ENCODE data around the gene SSH2.

DNA sequence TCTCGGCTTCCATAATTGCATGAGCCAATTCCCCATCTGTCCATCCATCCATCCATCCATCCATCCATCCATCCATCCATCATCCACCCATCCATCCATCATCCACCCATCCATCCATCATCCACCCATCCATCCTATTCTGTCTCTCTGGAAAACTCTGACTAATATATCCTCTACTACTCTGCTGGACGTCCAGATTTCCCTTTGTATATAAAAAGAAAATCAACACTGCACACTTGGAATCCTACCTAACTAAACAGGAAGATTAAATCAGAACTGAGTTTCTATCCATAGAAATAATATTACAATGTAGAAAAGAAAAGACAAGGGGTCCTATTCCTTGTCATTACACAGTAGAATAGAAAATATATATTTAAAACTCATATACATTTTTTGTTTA lies 157.0 kb downstream of the SSH2 start:
- TF ChIP-seq, protein P1, sequence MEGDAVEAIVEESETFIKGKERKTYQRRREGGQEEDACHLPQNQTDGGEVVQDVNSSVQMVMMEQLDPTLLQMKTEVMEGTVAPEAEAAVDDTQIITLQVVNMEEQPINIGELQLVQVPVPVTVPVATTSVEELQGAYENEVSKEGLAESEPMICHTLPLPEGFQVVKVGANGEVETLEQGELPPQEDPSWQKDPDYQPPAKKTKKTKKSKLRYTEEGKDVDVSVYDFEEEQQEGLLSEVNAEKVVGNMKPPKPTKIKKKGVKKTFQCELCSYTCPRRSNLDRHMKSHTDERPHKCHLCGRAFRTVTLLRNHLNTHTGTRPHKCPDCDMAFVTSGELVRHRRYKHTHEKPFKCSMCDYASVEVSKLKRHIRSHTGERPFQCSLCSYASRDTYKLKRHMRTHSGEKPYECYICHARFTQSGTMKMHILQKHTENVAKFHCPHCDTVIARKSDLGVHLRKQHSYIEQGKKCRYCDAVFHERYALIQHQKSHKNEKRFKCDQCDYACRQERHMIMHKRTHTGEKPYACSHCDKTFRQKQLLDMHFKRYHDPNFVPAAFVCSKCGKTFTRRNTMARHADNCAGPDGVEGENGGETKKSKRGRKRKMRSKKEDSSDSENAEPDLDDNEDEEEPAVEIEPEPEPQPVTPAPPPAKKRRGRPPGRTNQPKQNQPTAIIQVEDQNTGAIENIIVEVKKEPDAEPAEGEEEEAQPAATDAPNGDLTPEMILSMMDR (IDR thresholded peaks at IDR 0.05), result no peak
- TF ChIP-seq POLR2A (IDR thresholded peaks at IDR 0.05), result no peak

Measured in ovary (tissue), 3 donors.